Thymus (tissue), 11 donors: ENCODE data around the gene SGSH. TPM values are rescaled to one million over a fixed set of nuclear protein-coding genes. Genes with fewer than 3 reads are reported as not detected.

Experiments used
- DNase-seq, 9 donors: peaks; one replicate each; pipeline ENCODE4 v3.0.0-alpha.2; 2013; ENCODE audit warnings: low spot score in 9 of 9, low read depth in 6 of 9, missing footprints in 1 of 9
- H3K27ac ChIP-seq, 2 donors: one replicate each; pipeline ENCODE4 v1.5.1; 2013; ENCODE audit warnings: control low read depth in 1 of 2, low read depth in 1 of 2, low read length in 1 of 2, mild to moderate bottlenecking in 1 of 2, moderate library complexity in 1 of 2
- H3K27me3 ChIP-seq, 2 donors: one replicate each; pipeline ENCODE4 v1.5.1; 2013; ENCODE audit warnings: low read length in 1 of 2; ENCODE audit not compliant: control insufficient read depth in 2 of 2, insufficient read depth in 1 of 2
- H3K36me3 ChIP-seq, 2 donors: one replicate each; pipeline ENCODE4 v1.5.1; 2013; ENCODE audit warnings: low read length in 1 of 2, mild to moderate bottlenecking in 1 of 2, moderate library complexity in 1 of 2; ENCODE audit not compliant: control insufficient read depth in 2 of 2, insufficient read depth in 2 of 2
- H3K4me1 ChIP-seq, 2 donors: one replicate each; pipeline ENCODE4 v1.5.1; 2013; ENCODE audit warnings: low read length in 2 of 2; ENCODE audit not compliant: control insufficient read depth in 2 of 2, insufficient read depth in 2 of 2
- H3K4me3 ChIP-seq, 2 donors: one replicate each; pipeline ENCODE4 v1.5.1; 2013; ENCODE audit warnings: low read length in 2 of 2, control low read depth in 1 of 2, mild to moderate bottlenecking in 1 of 2
- H3K9me3 ChIP-seq, 2 donors: one replicate each; pipeline ENCODE4 v1.5.1; 2013; ENCODE audit warnings: low read length in 1 of 2, mild to moderate bottlenecking in 1 of 2; ENCODE audit not compliant: control insufficient read depth in 2 of 2, insufficient read depth in 1 of 2
- whole genome bisulfite sequencing: extraction: QIAGEN DNeasy Blood & Tissue Kit; methylation state at CpG from one replicate; pipeline ENCODE4 v1.1.7; 2013; 5-methylcytosine and 5-hydroxymethylcytosine counted together
- polyA plus RNA-seq: library from polyadenylated mRNA; stranded (reverse); fragments of 200-250 nt; gene quantifications from one replicate; pipeline ENCODE4 v1.2.3, GENCODE V29; 2013
- total RNA-seq: library from RNA; stranded (reverse); fragments of 120-200 nt; gene quantifications from one replicate; pipeline ENCODE4 v1.2.4, GENCODE V29; 2013
- donor health status: healthy.

The SGSH gene
- total and polyA plus RNA-seq, 2 donors: 4.0 to 38.9 TPM

- no peak overlapping the region for H3K4me3 ChIP-seq
- H3K27me3 ChIP-seq: peaks cover 13 to 17% of the 10 kb centered on the region in 2 donors
- DNase-seq: no peak
- H3K9me3 ChIP-seq: no peaks in the 10 kb centered on the region
- 98% methylated on average over 40 of the region's 40 CpGs for WGBS
- H3K27ac ChIP-seq: no peak overlapping the region
- peaks cover 0 to 12% of the 10 kb centered on the region in 2 donors for H3K4me1 ChIP-seq
- peaks cover 6 to 27% of the 10 kb centered on the region in 2 donors for H3K36me3 ChIP-seq
Observed at GRCh38 chr17:80216473-80217456, 3.4 kb downstream of the SGSH start.

- no peak overlapping the region for H3K27ac ChIP-seq
- H3K4me1 ChIP-seq: peaks cover 0 to 8% of the 10 kb centered on the region in 2 donors
- peaks cover 15 to 29% of the 10 kb centered on the region in 2 donors for H3K36me3 ChIP-seq
- no peaks in the 10 kb centered on the region for H3K9me3 ChIP-seq
- H3K4me3 ChIP-seq: no peak overlapping the region
- no peak for DNase-seq
- H3K27me3 ChIP-seq: peaks cover under 1 to 2% of the 10 kb centered on the region in 2 donors
- 95% methylated on average over 17 of the region's 17 CpGs for WGBS
Observed at GRCh38 chr17:80214878-80215210, 5.3 kb downstream of the SGSH start.

GRCh38 chr17:80214012-80214877, 5.9 kb downstream of the SGSH start:
- no peak for DNase-seq
- Histone ChIP-seq H3K36me3 (peaks cover 17 to 30% of the 10 kb centered on the region in 2 donors), H3K4me1 (peaks cover 0 to 2% of the 10 kb centered on the region in 2 donors), H3K9me3 (no peaks in the 10 kb centered on the region), H3K4me3 (no peak overlapping the region), H3K27me3 (no peaks in the 10 kb centered on the region), H3K27ac (no peak overlapping the region)
- 96% methylated on average over 48 of the region's 48 CpGs for WGBS

GRCh38 chr17:80213643-80213975, 6.5 kb downstream of the SGSH start:
- peaks cover 17 to 30% of the 10 kb centered on the region in 2 donors for H3K36me3 ChIP-seq
- no peak overlapping the region for H3K27ac ChIP-seq
- H3K9me3 ChIP-seq: no peaks in the 10 kb centered on the region
- H3K4me3 ChIP-seq: no peak overlapping the region
- no peaks in the 10 kb centered on the region for H3K4me1 ChIP-seq
- H3K27me3 ChIP-seq: no peaks in the 10 kb centered on the region
- 98% methylated on average over 17 of the region's 17 CpGs for WGBS
- DNase-seq: no peak

GRCh38 chr17:80212962-80213642, 7.0 kb downstream of the SGSH start:
- no peak overlapping the region for H3K4me3 ChIP-seq
- DNase-seq: no peak
- H3K27ac ChIP-seq: no peak overlapping the region
- no peaks in the 10 kb centered on the region for H3K27me3 ChIP-seq
- 46% methylated on average over 19 of the region's 19 CpGs for WGBS
- H3K36me3 ChIP-seq: peaks cover 17 to 30% of the 10 kb centered on the region in 2 donors
- no peaks in the 10 kb centered on the region for H3K9me3 ChIP-seq
- no peaks in the 10 kb centered on the region for H3K4me1 ChIP-seq

GRCh38 chr17:80212511-80212910, 7.6 kb downstream of the SGSH start:
- 95% methylated on average over 12 of the region's 12 CpGs for WGBS
- H3K27ac ChIP-seq: no peak overlapping the region

GRCh38 chr17:80212109-80212508, 8.0 kb downstream of the SGSH start:
- Histone ChIP-seq H3K36me3 (peaks cover 17 to 25% of the 10 kb centered on the region in 2 donors), H3K4me1 (no peaks in the 10 kb centered on the region), H3K9me3 (no peaks in the 10 kb centered on the region), H3K27ac (no peak overlapping the region), H3K4me3 (no peak overlapping the region), H3K27me3 (no peaks in the 10 kb centered on the region)
- 97% methylated on average over 22 of the region's 22 CpGs for WGBS
- no peak for DNase-seq

More at GRCh38 chr17:80212511-80212910, 7.6 kb downstream of the SGSH start:
- Histone ChIP-seq H3K4me1 (no peaks in the 10 kb centered on the region), H3K9me3 (no peaks in the 10 kb centered on the region), H3K27me3 (no peaks in the 10 kb centered on the region), H3K36me3 (peaks cover 17 to 29% of the 10 kb centered on the region in 2 donors), H3K4me3 (no peak overlapping the region)
- DNase-seq: no peak

- Histone ChIP-seq H3K4me1 (no peaks in the 10 kb centered on the region), H3K27me3 (no peaks in the 10 kb centered on the region), H3K27ac (no peak overlapping the region), H3K36me3 (peaks cover 17 to 23% of the 10 kb centered on the region in 2 donors), H3K9me3 (no peaks in the 10 kb centered on the region), H3K4me3 (no peak overlapping the region)
- WGBS: 96% methylated on average over 47 of the region's 47 CpGs
- DNase-seq: no peak
Observed at GRCh38 chr17:80210348-80211108, 9.6 kb downstream of the SGSH start.
